ENCODE results near the gene CIDEA. TPM values are rescaled to one million over a fixed set of nuclear protein-coding genes. Genes with fewer than 3 reads are reported as not detected.
A peak's percentile ranks its signal among the peaks of the same experiment; 100 is the strongest.

Gene CIDEA
- total RNA-seq, 1 experiment from 2014 or later, result not detected

DNA sequence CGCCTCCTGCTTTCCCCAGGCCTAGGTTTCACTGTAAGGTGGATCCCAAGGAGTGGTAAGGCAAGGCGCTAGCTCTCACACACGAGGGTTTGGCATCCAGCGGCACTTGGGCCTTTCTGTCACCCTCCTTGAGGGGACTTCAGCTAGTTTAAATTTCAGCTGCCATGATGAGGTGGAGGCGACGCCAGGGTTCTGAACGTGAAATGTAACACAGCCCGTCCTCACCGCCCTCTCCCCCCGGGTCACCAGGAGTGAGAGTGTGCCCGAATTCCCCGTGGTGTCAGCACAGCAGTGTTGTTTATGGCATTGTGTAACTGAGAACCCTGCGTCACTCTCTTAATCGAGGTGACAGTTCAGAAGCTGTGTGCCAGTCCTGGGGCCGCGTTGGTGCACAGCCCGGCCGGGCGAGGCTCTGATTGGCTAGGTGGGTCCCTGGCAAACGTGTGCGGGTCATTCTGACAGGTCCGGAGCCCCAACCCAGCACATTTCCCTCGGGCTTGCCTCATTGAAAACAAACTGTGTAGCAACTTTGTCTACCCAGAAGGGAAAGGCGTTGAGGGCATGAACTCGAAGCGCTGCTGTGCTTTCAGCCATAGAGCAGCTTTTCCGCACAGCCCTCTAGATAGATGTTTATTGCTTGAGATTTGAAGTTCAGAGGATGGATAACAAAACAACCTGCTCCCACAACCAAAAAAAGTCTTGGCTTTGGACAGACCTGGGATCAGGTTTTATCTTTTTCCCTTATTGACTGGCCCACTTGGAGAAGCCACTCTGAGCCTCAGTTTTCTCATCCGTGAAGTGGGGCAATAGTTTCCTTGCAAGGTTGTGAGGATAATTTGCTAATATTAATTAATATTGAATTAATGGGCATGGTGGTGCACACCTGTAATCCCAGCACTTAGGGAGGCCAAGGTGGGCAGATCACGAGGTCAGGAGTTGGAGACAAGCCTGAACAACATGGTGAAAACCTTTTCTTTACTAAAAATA is 4.9 kb downstream of the CIDEA start:
- H3K36me3 ChIP-seq (ENCODE audit: low read depth, low read length), result no peaks in the 10 kb centered on the region
- H3F3A ChIP-seq (ENCODE audit: low read length, unreplicated experiment), result peaks cover 5% of the 10 kb centered on the region
- H3K4me2 ChIP-seq (ENCODE audit: low read length), result no peak overlapping the region
- POLR2A ChIA-PET (ENCODE audit: unreplicated experiment), result no interaction called here
- H2AFZ ChIP-seq (ENCODE audit: low read length), result no peak overlapping the region
- peaks cover 31% of the 10 kb centered on the region for H3K4me1 ChIP-seq (ENCODE audit: insufficient read depth, low read length)
- no peaks in the 10 kb centered on the region for H4K20me1 ChIP-seq (ENCODE audit: low read length)
- DNase-seq (no peak), ATAC-seq (no peak)
- no peaks in the 10 kb centered on the region for H3K9me2 ChIP-seq (replicated peaks; ENCODE audit: low read length)
- H3K79me2 ChIP-seq (ENCODE audit: low read length), result no peaks in the 10 kb centered on the region
- H3K9me3 ChIP-seq (ENCODE audit: low read length), result no peaks in the 10 kb centered on the region
- H3K4me3 ChIP-seq (ENCODE audit: low read length), result no peak overlapping the region
- intact Hi-C loops (cut with micrococcal nuclease), result no loop called here
- no peaks in the 10 kb centered on the region for H3K27me3 ChIP-seq (ENCODE audit: low read length)
- no peak for TF ChIP-seq CTCF (conservative IDR thresholded peaks at IDR 0.05; ENCODE audit: low read depth, low read length)
- H3K9ac ChIP-seq (ENCODE audit: low read length), result no peak overlapping the region
- CTCF ChIA-PET, result no interaction called here
- no TSS peak for BruUV-seq (replicated peaks)
- H3K27ac ChIP-seq (ENCODE audit: low read length), result no peak overlapping the region

DNA sequence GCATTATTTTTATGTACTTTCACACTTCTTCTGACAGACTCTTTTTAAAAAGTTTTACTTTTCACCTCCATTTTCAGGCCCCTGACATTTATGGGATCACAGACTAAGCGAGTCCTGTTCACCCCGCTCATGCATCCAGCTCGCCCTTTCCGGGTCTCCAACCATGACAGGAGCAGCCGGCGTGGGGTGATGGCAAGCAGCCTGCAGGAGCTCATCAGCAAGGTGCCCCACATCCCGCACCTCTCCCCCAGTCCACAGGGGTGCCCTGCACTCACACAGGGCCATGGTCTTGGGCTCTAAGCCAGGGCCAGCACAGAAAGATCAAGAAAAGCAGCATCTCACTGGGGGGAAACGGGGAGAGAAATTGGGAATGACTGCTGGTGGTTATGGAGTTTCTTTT is 8.6 kb downstream of the CIDEA start:
- Histone ChIP-seq H3K36me3 (ENCODE audit: low read depth, low read length) (no peaks in the 10 kb centered on the region), H3K79me2 (ENCODE audit: low read length) (no peaks in the 10 kb centered on the region), H3K9me2 (replicated peaks; ENCODE audit: low read length) (no peaks in the 10 kb centered on the region), H3K27ac (ENCODE audit: low read length) (no peak overlapping the region), H3K4me3 (ENCODE audit: low read length) (no peak overlapping the region), H3K9ac (ENCODE audit: low read length) (no peak overlapping the region), H3K27me3 (ENCODE audit: low read length) (0 out of 2 replicates have a peak, but pooled peaks cover 8% of the 10 kb centered on the region), H3F3A (ENCODE audit: low read length, unreplicated experiment) (no peaks in the 10 kb centered on the region), H3K9me3 (ENCODE audit: low read length) (no peaks in the 10 kb centered on the region), H3K4me2 (ENCODE audit: low read length) (no peak overlapping the region), H3K4me1 (ENCODE audit: insufficient read depth, low read length) (no peaks in the 10 kb centered on the region), H2AFZ (ENCODE audit: low read length) (no peak overlapping the region), H4K20me1 (ENCODE audit: low read length) (no peaks in the 10 kb centered on the region)
- intact Hi-C loops (cut with micrococcal nuclease), result no loop called here
- POLR2A ChIA-PET (ENCODE audit: unreplicated experiment), result no interaction called here
- ATAC-seq (no peak), DNase-seq (no peak)
- no peak for TF ChIP-seq EZH2 (IDR thresholded peaks at IDR 0.05; ENCODE audit: low read length, unreplicated experiment)
- TF ChIP-seq CTCF (conservative IDR thresholded peaks at IDR 0.05; ENCODE audit: low read depth, low read length), result no peak
- no peak for TF ChIP-seq EZH2phosphoT487 (IDR thresholded peaks at IDR 0.05; ENCODE audit: borderline replicate concordance, low read length)
- BruUV-seq (replicated peaks), result no TSS peak
- CTCF ChIA-PET, result no interaction called here

DNA sequence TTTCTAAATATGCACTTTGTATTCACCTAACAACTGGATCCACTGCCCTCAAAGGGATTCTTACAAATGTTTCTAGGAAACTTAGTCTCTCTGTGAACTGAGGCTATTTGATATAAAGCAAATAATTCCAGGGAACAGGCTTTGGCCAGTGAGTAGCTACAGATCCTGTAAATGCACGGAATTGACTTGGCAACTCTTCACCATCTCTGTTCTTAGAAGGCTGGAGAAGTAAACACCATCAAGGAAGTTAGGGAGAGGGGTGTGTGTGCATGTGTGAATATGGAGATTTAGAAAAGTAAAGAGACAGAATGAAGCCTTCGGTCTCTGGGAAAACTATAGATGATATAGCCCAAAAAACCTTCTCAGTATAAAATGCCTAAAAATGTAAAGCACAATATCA is 10.7 kb downstream of the CIDEA start:
- no peak overlapping the region for H3K4me2 ChIP-seq (ENCODE audit: low read length)
- H3K4me3 ChIP-seq (ENCODE audit: low read length), result no peak overlapping the region
- no peaks in the 10 kb centered on the region for H3K79me2 ChIP-seq (ENCODE audit: low read length)
- H2AFZ ChIP-seq (ENCODE audit: low read length), result 0 out of 2 replicates have a peak overlapping the region, but pooled peaks have one; percentile 53
- H4K20me1 ChIP-seq (ENCODE audit: low read length), result no peaks in the 10 kb centered on the region
- TF ChIP-seq EZH2 (IDR thresholded peaks at IDR 0.05; ENCODE audit: low read length, unreplicated experiment), result no peak
- TF ChIP-seq EZH2phosphoT487 (IDR thresholded peaks at IDR 0.05; ENCODE audit: borderline replicate concordance, low read length), result no peak
- no peak for TF ChIP-seq CTCF (conservative IDR thresholded peaks at IDR 0.05; ENCODE audit: low read depth, low read length)
- no peak overlapping the region for H3K9ac ChIP-seq (ENCODE audit: low read length)
- 0 out of 2 replicates have a peak, but pooled peaks cover 8% of the 10 kb centered on the region for H3K27me3 ChIP-seq (ENCODE audit: low read length)
- ATAC-seq (no peak), DNase-seq (no peak)
- ChIA-PET CTCF (no interaction called here), POLR2A (ENCODE audit: unreplicated experiment) (no interaction called here)
- BruUV-seq (replicated peaks), result no TSS peak
- no peak overlapping the region for H3K27ac ChIP-seq (ENCODE audit: low read length)
- H3K4me1 ChIP-seq (ENCODE audit: insufficient read depth, low read length), result no peaks in the 10 kb centered on the region
- no peaks in the 10 kb centered on the region for H3F3A ChIP-seq (ENCODE audit: low read length, unreplicated experiment)
- no peaks in the 10 kb centered on the region for H3K36me3 ChIP-seq (ENCODE audit: low read depth, low read length)
- H3K9me3 ChIP-seq (ENCODE audit: low read length), result no peaks in the 10 kb centered on the region
- intact Hi-C loops (cut with micrococcal nuclease), result no loop called here
- no peaks in the 10 kb centered on the region for H3K9me2 ChIP-seq (replicated peaks; ENCODE audit: low read length)

Measured in PC-3 (cell line).